Amniotic epithelial cell (primary cell): Measurements from ENCODE around the gene MAMLD1.
A peak's percentile ranks its signal among the peaks of the same experiment; 100 is the strongest.
"Not testable (repeated sequence)": the region's sequence is repeated elsewhere in the genome, so short reads cannot be mapped to it uniquely, and the experiment has no call there.

Experiments used
- DNase-seq: peaks from one replicate; pipeline ENCODE4 v3.0.0-alpha.2; 2010; ENCODE audit warnings: low read depth

Gene MAMLD1, protein sequence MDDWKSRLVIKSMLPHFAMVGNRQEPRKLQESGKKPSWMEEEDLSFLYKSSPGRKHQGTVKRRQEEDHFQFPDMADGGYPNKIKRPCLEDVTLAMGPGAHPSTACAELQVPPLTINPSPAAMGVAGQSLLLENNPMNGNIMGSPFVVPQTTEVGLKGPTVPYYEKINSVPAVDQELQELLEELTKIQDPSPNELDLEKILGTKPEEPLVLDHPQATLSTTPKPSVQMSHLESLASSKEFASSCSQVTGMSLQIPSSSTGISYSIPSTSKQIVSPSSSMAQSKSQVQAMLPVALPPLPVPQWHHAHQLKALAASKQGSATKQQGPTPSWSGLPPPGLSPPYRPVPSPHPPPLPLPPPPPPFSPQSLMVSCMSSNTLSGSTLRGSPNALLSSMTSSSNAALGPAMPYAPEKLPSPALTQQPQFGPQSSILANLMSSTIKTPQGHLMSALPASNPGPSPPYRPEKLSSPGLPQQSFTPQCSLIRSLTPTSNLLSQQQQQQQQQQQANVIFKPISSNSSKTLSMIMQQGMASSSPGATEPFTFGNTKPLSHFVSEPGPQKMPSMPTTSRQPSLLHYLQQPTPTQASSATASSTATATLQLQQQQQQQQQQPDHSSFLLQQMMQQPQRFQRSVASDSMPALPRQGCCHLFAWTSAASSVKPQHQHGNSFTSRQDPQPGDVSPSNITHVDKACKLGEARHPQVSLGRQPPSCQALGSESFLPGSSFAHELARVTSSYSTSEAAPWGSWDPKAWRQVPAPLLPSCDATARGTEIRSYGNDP

DNA sequence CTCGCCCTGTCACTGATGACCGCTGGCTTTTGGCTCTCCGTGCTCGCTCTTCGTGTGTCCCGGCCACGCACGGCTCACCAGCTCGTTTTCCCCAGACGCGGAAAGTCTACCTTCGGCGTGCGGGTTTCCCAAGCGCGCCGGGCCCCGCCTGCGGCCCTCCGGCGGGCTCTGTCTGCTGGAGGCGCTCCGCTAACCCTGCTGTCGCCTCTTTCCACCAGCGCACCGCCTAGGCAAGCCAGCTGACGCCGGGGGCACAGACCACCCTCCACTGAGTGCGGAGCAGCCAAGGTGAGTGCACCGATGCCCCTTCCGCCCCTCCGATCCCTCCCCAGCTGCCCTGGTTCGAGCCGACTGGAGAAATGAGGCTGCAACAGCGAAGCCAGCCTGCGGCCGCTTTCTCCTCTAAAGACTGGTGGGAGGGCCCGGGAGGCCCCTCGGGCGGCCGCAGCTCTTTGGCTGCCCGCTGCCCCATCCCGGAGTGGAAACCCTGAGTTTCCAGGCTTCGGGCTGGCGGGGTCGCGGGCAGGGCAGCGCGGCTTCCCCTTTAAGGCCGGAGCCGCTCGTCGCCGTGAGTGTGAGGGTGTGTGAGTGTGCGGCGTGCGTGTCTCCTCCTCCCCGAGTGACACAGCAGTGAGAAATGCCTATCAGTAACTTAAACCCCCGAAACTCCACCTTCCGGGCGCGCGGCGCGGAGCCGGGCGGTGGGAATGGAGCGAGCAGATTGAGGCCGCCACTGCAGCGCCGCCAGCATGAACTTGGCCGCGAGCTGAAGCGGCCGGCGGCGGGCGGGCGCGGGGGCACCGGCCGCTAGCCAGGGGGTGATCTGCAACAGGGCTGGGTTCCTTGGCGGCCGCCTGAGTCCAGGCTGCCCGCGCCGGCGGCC is at the start of gene MAMLD1:
Gene MAMLD1, plus strand, starts transcription at position 719 of the 883 bp plus-strand sequence. CDS start 82,200 bp downstream, outside the sequence.
- DNase-seq = peak; percentile 72

DNA sequence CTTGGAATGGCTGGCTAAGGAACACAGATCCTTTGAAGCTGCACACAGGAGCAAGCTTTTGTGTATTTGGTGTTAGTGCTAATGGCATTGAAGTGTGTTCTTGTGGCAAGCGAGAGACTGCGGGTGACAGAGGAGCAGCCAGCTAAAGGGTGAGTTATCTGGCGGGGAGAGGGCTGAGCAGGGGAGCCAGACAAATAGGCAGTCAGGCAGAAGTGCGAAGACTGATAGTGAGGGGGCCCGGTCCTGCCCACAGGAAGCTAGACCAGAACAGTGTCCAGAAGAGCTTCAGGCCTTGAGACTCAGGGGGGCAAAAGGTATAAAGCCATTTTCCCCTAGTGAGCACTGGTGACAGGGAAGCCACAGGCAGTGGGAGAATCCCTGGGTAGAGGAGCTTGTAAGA is 49.6 kb upstream of the MAMLD1 start:
- DNase-seq = no peak

DNA sequence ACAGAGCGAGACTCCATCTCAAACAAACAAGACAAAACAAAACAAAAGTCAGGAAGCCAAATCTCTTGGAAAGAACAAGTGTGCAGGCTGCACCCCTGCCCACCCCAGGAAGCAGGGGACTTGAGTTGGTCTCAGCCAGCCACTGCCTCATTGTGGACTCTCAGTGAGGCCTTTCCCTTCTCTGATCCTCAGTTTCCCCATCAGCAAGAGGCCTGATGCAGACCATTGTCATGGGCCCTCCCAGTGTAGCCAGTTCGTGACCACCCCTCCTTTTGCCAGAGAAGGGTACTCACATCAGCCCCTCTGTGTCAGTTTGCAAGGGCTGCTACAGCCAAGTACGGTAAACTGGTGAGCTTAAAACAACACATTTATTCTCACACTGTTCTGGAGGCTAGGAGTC is 48.9 kb upstream of the MAMLD1 start:
- no peak for DNase-seq

DNA sequence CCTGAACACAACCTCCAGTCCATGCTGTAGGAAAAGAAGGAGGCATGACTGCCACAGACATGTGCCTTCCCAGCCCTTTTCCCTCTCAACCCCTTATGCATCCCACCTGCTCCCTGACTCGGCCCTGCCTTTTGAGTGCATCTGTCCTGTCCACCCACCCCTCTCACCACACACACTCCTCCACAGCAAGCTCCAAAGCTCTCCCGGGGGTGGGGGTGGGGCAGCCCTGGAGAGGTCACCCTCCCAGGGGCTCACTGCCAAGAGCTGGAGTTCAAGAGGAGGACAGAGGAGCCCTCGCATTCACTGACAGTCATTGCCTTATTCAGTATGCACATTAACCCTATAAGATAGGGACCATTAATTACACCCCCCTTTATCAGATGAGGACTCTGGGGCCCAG is 46.6 kb upstream of the MAMLD1 start:
- no peak for DNase-seq

DNA sequence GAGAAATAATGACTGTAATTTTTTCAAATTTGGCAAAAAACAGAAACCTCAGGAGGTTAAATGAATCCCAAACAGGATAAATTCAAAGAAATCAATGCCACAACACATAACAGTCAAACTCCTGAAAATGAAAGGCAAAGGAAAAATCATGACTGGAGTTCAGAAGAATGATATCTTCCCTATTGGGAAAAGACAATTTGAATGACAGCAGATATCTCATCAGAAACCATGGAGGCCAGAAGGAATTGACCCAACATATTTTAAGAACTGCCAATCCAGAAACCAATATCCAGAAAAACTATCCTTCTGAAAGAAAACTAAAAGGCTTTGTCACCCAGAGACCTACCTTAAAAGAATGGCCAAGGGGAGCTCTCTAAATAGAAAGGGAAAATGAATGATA is 40.1 kb upstream of the MAMLD1 start:
- DNase-seq = no peak

DNA sequence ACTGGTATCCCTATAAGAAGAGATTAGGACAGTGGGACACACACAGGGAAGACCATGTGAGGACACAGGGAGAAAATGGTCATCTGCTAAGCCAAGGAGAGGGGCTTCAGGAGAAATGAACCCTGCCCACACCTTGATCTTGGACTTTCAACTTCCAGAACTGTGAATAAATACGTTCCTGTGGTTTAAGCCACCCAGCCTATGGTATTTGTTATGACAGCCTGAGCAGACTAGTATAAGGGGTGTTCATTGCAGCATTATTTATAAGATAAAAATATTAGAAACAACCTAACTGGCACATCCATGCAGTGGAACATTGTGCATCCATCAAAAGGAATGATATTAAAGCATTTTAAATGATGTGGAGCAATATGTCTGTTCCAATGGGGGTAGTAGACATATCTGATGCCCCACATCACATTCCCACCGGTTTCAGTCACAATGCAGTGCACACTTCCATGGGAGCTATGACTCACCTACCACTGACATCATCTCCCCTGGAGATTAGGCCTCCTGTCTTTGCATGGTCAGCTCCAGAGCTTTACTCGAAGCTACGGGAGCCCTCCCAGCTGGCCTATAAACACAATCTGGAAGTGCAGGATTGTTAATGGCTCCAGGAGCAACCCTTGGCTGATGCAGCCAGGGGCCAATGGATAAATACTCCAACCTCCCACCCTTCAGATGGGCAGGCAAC is 38.9 kb upstream of the MAMLD1 start:
- peak; percentile 87 for DNase-seq

DNA sequence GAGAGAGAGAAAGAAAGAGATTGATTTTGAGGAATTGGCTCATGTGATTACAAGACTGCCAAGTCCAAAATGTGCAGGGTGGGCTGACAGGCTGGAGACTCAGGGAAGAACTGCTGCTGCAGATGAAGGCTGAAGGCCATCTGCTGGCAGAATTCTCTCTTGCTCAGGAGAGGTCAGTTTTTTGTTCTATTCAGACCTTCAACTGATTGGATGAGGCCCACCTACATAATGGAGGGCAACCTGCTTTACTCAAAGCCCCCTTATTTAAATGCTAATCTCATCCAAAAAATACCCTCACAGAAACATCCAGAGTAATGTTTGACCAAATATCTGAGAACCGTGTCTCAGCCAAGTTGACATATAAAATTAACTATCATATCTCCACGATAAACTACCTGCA is 38.2 kb upstream of the MAMLD1 start:
- DNase-seq = no peak

DNA sequence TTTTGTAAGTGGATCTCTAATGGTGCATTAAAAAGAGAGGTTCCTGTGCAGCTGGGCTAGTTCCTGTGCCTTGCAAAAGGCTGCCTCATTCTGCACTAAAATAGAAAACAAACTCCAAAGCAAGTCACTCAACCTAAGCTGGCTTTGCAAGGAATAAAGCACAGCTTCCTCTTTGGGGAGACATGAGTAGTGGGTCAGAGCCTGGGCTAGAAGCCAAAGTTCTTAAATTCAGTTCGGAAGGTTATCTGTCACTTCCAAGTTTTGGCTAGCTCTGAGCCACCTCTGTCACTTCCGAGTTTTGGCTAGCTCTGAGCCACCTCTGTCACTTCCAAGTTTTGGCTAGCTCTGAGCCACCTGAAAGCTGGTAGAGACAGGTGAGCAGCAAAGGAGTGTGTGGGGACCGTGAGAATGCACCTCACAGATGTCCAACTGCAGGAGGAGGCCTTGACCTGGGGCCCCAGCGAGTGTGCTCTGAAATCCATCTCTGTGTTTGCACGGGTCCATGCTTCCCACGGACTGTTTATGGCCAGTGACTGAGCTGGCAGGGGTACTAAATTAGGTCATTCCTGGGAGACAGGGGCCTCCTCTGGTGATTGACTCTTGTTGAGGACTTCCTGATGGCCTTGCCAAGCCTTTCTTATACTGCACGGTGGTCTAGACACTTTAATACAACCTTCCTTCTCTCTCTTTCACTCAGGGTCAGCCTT is 36.4 kb upstream of the MAMLD1 start:
- no peak for DNase-seq

DNA sequence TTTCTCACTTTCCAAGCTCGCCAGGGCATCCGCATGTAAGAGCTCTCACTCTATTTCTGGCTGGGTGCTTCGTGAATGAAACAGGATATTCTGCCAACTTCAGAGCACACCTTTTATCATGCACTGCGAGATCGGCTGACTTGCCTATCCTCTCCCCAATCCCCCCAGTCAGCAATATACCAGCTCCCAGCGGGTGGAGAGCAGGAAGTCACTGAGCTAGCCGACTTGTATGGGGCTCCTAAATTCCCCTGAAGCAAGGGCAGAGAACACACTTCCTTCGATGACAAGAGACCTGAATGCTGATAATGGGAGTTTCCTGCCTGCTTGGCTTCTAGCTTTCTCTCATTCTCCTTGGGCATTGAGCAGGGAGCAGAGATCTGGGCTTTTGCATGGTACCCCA is 33.8 kb upstream of the MAMLD1 start:
- DNase-seq = no peak

DNA sequence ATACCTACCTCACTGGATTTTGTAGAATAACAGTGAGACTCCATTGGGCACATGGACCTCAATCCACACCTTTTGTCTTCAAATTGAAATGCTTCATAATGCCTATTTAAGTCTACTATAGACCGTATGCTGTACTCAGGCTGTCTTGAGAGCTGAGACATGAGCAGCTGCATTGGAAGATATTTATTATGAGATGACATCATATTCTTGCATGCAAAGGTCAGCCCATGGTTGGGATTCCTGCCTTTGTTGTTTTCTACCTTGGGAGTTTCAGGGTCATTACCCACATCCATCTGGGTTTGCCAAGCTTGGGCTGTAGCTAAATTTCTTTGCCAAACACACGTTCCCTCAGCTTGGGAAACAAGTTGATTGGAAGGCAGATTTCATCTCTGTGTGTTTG is 33.2 kb upstream of the MAMLD1 start:
- DNase-seq = no peak

DNA sequence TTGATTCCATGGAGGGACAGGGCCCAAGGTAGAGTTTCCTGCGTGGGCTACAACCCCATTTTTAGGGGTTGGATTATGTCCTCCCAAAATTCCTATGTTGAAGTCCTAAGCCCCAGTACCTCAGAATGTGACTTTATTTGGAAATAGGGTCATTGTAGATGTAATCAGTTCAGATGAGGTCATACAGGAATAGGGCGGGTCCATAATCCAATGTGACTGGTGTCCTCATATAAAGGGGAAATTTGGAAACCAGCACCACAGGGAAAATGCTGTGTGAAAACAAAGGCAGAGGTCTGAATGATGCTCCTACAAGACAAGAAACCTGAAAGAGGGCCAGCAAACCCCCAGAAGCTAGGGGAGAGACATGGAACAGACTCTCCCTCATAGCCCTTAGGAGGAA is 31.1 kb upstream of the MAMLD1 start:
- DNase-seq = no peak

DNA sequence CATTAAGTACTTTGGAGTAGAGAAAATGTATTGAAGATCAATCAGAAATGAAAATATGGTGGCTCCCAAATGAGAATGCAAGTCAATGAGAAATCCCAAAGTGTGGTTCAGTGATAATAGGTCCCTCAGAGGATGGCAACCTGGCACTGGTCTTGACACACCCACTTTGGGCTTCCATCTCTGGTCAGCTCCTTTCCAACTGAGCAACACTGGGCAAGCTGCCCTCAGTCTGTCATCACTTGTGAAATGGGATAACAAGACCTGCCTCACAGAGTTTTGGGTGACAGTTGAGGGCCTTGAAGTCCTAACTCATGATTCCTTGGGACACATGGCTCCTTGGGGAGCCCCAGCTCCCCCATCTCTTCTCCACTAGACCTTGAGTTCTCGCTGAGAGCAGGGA is 29.0 kb upstream of the MAMLD1 start:
- DNase-seq = no peak

DNA sequence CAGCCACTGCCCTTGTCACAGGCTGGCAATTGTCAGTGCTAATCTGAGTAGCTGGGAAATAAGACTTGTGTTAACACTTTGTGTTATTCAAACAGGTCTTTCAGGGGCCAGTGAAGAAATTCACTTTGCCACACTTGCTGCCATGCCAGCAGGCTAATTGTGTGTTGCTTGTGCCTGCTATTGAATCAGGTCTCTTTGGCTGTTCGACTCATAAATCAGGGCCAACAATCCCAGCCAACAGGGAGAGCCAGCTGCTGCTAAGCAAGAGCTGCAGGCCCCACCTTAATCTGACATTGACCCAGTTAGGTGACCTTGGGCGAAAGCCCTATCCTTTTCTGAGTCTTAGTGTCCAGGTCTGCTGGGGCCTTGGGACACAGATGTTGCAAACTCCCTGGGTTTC is 28.1 kb upstream of the MAMLD1 start:
- no peak for DNase-seq

DNA sequence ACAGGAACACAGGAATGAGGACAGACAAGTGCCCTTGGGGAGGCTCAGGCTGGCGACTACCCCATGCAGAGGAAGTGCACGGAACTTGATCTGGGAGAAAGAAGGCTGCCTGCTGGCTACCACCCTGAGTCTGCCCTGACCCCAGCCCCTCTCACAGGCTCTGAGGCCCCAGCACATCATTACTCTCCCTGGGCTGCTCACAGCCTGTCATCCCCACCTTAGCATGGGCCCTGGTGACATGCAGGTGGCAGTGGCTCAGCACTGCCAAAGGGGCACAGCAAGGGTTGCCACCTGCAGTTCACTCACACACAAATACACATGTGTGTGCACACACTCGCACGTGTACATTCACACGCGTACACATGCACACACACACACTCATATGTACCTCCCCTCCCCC is 26.1 kb upstream of the MAMLD1 start:
- no peak for DNase-seq

DNA sequence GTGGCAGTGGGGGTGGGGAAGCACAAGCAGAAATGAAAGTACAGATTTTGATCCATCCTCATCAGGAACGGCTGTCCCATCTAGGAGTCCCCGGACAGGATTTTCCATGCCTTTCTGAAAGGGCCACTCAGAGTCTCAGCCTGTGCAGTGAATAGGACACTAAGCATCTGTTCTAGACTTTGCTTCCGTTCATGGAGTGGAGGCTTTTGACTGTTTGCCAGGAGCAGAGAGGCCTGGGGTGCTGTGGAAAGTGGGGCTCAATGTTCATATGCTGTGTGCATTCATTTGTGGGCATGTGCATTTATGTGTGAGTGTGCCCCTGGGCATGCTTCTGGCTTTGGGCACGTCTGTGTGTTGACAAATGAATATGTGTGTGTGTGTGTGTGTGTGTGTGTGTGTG is 25.6 kb upstream of the MAMLD1 start:
- DNase-seq = no peak

DNA sequence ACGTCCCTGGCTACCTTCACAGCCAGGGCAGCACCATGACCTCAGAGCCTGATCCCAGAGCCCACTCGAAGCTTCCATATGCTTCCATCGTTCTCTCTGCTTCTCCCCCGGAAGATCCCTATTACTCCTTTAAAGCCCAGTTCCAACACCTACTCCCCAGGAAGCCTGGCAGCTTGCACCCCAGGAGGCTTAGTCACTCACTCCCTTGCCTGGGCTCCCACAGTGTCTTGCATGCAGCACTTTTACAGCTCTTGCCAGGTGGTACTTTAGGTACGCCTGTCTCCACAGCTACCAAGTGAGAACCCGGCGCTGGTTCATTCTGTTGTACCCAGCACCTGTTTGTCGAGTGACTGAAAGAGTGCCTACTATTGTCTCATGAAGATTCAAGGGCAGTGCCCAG is 24.5 kb upstream of the MAMLD1 start:
- no peak for DNase-seq

DNA sequence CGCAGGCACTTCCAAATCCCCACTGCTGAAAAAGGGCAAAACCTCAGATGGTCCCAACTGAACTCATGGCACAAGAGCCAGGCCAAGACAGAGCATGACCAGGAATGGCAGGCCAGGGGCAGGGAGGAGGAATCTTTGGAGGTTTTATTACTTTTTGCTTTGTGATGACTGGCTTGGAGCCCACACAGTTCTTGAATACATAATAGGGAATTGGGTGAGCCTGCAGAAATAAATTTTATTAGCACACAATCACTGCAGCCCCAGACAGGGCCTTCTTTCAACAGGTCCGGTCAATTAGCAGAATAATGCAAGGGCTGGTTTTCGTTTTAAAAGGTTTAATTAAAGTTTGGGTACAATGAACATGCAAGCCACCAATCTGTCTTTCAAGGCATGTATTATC is 23.4 kb upstream of the MAMLD1 start:
- no peak for DNase-seq

DNA sequence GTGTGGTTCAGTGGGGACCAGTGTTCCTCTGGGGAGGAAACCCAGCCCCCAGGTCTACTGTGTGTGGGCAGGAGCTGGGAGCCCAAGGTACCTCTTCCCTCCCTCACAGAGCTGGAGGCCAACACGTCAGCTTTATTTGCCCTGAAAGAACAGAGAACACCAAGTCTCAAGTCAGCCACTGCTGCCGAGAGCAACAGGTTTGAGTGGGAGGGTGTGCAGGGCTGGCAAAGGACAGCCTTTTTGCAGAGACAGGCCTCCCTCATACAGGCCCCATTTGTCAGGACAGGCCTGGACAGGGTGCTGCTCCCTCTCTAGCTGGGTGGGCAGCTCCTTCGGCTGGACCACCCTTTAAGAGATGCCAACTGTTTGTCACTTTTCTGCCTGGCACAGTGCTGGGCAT is 22.8 kb upstream of the MAMLD1 start:
- not testable (repeated sequence) for DNase-seq

DNA sequence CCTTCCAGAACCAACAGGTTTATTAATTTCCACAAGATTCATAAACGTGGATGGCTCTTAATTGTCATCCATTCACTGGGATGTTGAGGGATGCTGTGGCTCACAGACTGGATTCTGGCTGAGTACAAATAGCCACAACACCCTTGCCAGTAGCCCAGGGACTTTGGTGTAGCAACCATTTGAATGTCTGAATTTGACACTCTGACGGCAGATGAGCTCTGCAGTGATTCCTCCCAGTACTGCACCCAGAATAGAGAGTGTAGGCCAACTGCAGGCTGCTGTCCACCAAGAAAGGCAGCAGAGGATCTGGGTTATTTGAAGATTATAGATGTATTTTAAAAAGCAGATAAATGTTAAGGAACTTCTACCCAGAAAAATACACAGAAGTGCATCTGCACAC is 15.6 kb upstream of the MAMLD1 start:
- no peak for DNase-seq

DNA sequence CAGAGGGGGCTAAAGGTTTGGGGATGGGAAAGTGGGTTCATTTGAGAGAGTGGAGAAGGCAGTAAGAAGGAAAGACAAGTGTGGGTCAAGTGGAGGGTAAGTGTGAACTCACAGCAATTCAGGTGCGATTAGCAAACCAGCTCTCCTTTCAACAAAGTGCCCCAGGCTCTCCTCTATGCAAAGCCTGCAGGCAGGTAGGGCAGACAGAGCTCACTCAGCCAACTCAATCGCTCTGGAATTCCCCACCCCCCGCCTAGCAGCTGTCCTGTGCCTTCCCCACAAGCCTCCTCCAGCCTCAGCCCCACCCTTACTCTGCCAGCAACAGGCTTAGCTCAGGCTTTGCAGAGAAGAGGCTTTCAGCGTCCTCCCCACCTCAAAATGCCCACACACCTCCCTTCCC is 14.8 kb upstream of the MAMLD1 start:
- no peak for DNase-seq

DNA sequence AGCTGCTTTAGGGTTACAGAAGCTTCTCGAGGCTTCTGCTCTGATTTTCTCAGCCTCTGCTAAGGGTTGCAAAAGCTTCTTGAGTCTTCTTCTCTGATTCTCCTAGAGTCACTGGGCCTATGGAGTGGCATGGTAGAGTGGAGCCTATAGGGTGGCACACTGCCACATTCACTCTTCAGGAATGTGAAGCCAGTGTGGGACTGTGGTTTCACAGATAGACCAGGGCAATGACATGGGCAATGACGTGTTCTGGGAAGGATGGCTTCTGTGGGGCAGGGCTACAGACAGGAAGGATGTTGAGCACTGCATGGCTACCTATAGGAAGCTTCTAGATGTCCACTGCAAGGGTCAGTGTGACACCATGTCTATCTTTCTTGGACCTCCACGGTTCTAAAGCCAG is 11.0 kb upstream of the MAMLD1 start:
- no peak for DNase-seq
